PFSK-1 (cell line): ENCODE measurements around the gene SLC51A.

Experiments used
- POLR2AphosphoS5 ChIP-seq: IDR thresholded peaks from 2 replicates; pipeline ENCODE4 v1.6.1; 2012; ENCODE audit warnings: low read depth, mild to moderate bottlenecking, control low read depth, low read length, moderate library complexity
- REST ChIP-seq, 2 experiments: IDR thresholded peaks; 2 replicates each; pipeline versions ENCODE4 v1.6.1 to v1.8.0; 2011 to 2012; ENCODE audit warnings: low read depth in 2 of 2, low read length in 2 of 2, control low read depth in 1 of 2, inconsistent platforms in 1 of 2, mild to moderate bottlenecking in 1 of 2, moderate library complexity in 1 of 2; ENCODE audit not compliant: insufficient read depth in 1 of 2
- TAF1 ChIP-seq: IDR thresholded peaks from 2 replicates; pipeline ENCODE4 v1.6.1; 2012; ENCODE audit warnings: low read length, control low read depth, borderline replicate concordance; ENCODE audit not compliant: insufficient read depth

DNA sequence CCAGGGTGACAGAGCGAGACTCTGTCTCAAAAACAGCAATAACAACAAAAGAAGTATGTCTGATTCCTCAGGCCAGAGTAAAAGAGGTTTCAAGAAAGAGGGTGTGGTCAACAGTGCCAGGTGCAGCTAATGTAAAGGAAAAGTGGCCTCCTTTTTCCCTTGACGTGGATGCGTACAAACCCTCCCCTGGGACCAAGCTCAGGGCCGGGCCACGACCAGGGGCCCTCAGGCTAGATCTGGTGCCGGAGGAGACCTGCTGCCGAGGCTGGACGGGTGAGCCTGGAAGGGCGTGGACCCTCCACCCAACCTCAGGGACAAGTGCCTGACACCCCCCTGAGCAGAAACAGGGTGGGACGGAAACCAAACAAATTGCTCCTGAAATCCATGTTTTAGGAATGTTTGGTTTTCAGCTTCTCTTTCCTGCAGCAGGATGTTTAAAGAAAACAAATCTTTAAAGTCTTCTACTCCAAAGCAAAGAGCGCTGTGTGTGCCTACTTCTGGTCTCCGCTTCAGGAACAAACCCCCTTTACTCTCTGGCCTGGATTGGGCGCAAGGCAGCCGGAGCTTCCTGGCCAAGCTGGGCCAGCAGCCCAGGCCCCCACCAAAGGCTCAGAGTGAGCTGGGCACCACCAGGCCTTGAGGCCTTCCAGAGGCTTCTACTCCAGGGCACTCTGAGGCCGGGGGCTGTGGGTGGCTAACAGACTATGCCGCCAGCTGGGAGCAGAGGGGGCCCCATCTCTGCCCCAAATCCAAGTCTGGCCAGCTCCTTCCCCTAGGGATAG, 26.6 kb upstream of the SLC51A start:
- no peak for TF ChIP-seq TAF1
- TF ChIP-seq POLR2AphosphoS5 = no peak
- no peak for TF ChIP-seq REST (IDR thresholded peaks at IDR 0.05; ENCODE audit: insufficient read depth in 1 of 2, low read depth in 2 of 2, low read length in 2 of 2)
